Psoas muscle (tissue), 8 donors: ENCODE data around the gene C6orf52. TPM values are rescaled to one million over a fixed set of nuclear protein-coding genes. Genes with fewer than 3 reads are reported as not detected.

Experiments used
- ATAC-seq, 4 donors: fragments of 200-7000 bp; cut with Tn5 transposase; one replicate each; pipeline ENCODE4 v1.9.1; 2020; ENCODE audit warnings: moderate library complexity in 3 of 4, mild to moderate bottlenecking in 2 of 4
- DNase-seq, 2 donors: peaks; one replicate each; pipeline ENCODE4 v3.0.0-alpha.2; 2020
- H3K27ac ChIP-seq: fragments of 200-600 bp; one replicate; pipeline ENCODE4 v1.8.0; 2022
- H3K27me3 ChIP-seq, 3 donors: fragments of 200-600 bp in 1 of 3; one replicate each; pipeline versions ENCODE4 v1.6.1 to v1.8.0; 2013 to 2022; ENCODE audit warnings: low read length in 2 of 3, mild to moderate bottlenecking in 2 of 3, moderate library complexity in 1 of 3; ENCODE audit not compliant: insufficient read depth in 3 of 3
- H3K36me3 ChIP-seq, 2 donors: fragments of 200-600 bp in 1 of 2; one replicate each; pipeline versions ENCODE4 v1.6.1 to v1.8.0; 2013 to 2022; ENCODE audit warnings: low read depth in 1 of 2, mild to moderate bottlenecking in 1 of 2, moderate library complexity in 1 of 2; ENCODE audit not compliant: insufficient read depth in 1 of 2
- H3K4me1 ChIP-seq: fragments of 200-600 bp; one replicate; pipeline ENCODE4 v1.8.0; 2022
- H3K4me3 ChIP-seq: fragments of 200-600 bp; one replicate; pipeline ENCODE4 v1.8.0; 2022; ENCODE audit warnings: mild to moderate bottlenecking
- H3K9me3 ChIP-seq: fragments of 200-600 bp; one replicate; pipeline ENCODE4 v1.8.0; 2022
- CTCF ChIP-seq: fragments of 200-600 bp; IDR thresholded peaks from one replicate; pipeline ENCODE4 v1.8.0; 2022; ENCODE audit warnings: antibody characterized with exemption
- WGBS, 3 donors: extraction: QIAGEN DNeasy Blood & Tissue Kit; methylation state at CpG; one replicate each; pipeline versions ENCODE4 v1.1.6 to v1.1.7; 2013; 5-methylcytosine and 5-hydroxymethylcytosine counted together
- intact Hi-C, 2 donors: fragments of 100-400 bp; cut with DNase I; formaldehyde crosslinking; loops; one replicate each; pipeline versions ENCODE4 v1.11.0 to v1.14.2; 2022
- polyA plus RNA-seq, 3 donors: library from polyadenylated mRNA; stranded (reverse); fragments of 200-250 nt; gene quantifications; one replicate each; pipeline ENCODE4 v1.2.3, GENCODE V29; 2013
- total RNA-seq, 4 donors: library from RNA; stranded (reverse); fragmentation: NEBNext Ultra II Directional in 2 of 4; extraction: Animal tissue kit (Norgen Biotek cat#: 25700) in 2 of 4; gene quantifications; one replicate each; pipeline versions ENCODE4 v1.2.1 to v1.2.4, GENCODE V29; 2021 to 2023
- donor health status: healthy with polysubstance abuse.
- donor health status: DM: no; HTN: no; CAD: no; lungs with moderate emphysema.
- donor health status: Bipolar disorder and iron deficiency.
- donor health status: healthy.
- donor health status: DM: yes; HTN: yes; CAD: no.
- donor health status: DM: no; HTN: no; CAD: no.
- donor health status: DM: no; HTN: no; CAD: no.
- donor health status: DM: yes; HTN: yes; CAD: no.

The C6orf52 gene
- total and polyA plus RNA-seq, 7 donors: 0.33 to 1.5 (median 0.61) TPM

- peak overlapping the region; percentile 88 for H3K27ac ChIP-seq
- no peak for TF ChIP-seq CTCF
- DNase-seq: no peak
- H3K36me3 ChIP-seq: peaks cover 0 to 11% of the 10 kb centered on the region in 2 donors
- intact Hi-C loops: no loop called here
- peak overlapping the region; percentile 89 for H3K4me3 ChIP-seq
- H3K27me3 ChIP-seq: no peaks in the 10 kb centered on the region
- H3K9me3 ChIP-seq: no peaks in the 10 kb centered on the region
- 86 to 89% (median 89%) methylated on average over 8 of the region's 8 CpGs for WGBS, 3 donors
- H3K4me1 ChIP-seq: peaks cover 27% of the 10 kb centered on the region
- no peak for ATAC-seq
Measured at GRCh38 chr6:10692965-10693538, 1.4 kb downstream of the C6orf52 start.

- Histone ChIP-seq H3K36me3 (no peaks in the 10 kb centered on the region), H3K27ac (no peak overlapping the region), H3K27me3 (no peaks in the 10 kb centered on the region), H3K9me3 (no peaks in the 10 kb centered on the region), H3K4me1 (peaks cover 16% of the 10 kb centered on the region), H3K4me3 (no peak overlapping the region)
- no peak for TF ChIP-seq CTCF
- intact Hi-C loops: no loop called here
- WGBS, 3 donors: 42 to 47% (median 46%) methylated on average over 15 of the region's 15 CpGs
- ATAC-seq (no peak), DNase-seq (no peak)
Measured at GRCh38 chr6:10690651-10691445, 3.6 kb downstream of the C6orf52 start.

GRCh38 chr6:10687582-10687981, 6.8 kb downstream of the C6orf52 start:
- no peak for ATAC-seq
- Histone ChIP-seq H3K4me1 (no peaks in the 10 kb centered on the region), H3K4me3 (no peak overlapping the region), H3K36me3 (no peaks in the 10 kb centered on the region), H3K27me3 (no peaks in the 10 kb centered on the region), H3K9me3 (no peaks in the 10 kb centered on the region), H3K27ac (no peak overlapping the region)
- no peak for TF ChIP-seq CTCF
- 38 to 43% (median 39%) methylated on average over 6 of the region's 6 CpGs for WGBS, 3 donors
- DNase-seq: no peak
- intact Hi-C loops: no loop called here

- Histone ChIP-seq H3K27me3 (no peaks in the 10 kb centered on the region), H3K36me3 (no peaks in the 10 kb centered on the region), H3K27ac (no peak overlapping the region), H3K4me1 (no peaks in the 10 kb centered on the region), H3K4me3 (no peak overlapping the region), H3K9me3 (no peaks in the 10 kb centered on the region)
- intact Hi-C loops: no loop called here
- DNase-seq (no peak), ATAC-seq (no peak)
- TF ChIP-seq CTCF: no peak
- WGBS, 3 donors: 80 to 84% (median 81%) methylated on average over 8 of the region's 8 CpGs
Measured at GRCh38 chr6:10686901-10687300, 7.5 kb downstream of the C6orf52 start.
